Effector memory CD4-positive, alpha-beta T cell (primary cell): ENCODE measurements around the gene BAD.
A peak's percentile ranks its signal among the peaks of the same experiment; 100 is the strongest.

Experiments used
- DNase-seq, 3 donors: peaks; one replicate each; pipeline ENCODE4 v3.0.0-alpha.2; 2020
- H3K27ac ChIP-seq: 2 replicates; pipeline ENCODE4 v1.7.0; 2013; ENCODE audit warnings: mild to moderate bottlenecking, low read length, moderate library complexity; ENCODE audit not compliant: insufficient read depth, poor library complexity, severe bottlenecking
- H3K27me3 ChIP-seq: replicated peaks from 2 replicates; pipeline ENCODE4 v1.7.0; 2013; ENCODE audit warnings: mild to moderate bottlenecking, low read length; ENCODE audit not compliant: insufficient read depth, control insufficient read depth, poor library complexity, severe bottlenecking
- H3K36me3 ChIP-seq: 2 replicates; pipeline ENCODE4 v1.7.0; 2013; ENCODE audit warnings: mild to moderate bottlenecking, low read length, moderate library complexity; ENCODE audit not compliant: control insufficient read depth, insufficient read depth
- H3K4me1 ChIP-seq: 2 replicates; pipeline ENCODE4 v1.7.0; 2013; ENCODE audit warnings: low read length, mild to moderate bottlenecking; ENCODE audit not compliant: control insufficient read depth, insufficient read depth, poor library complexity, severe bottlenecking
- H3K4me3 ChIP-seq: 2 replicates; pipeline ENCODE4 v1.7.0; 2013; ENCODE audit warnings: low read length, low read depth, mild to moderate bottlenecking; ENCODE audit not compliant: insufficient read depth, poor library complexity, severe bottlenecking
- H3K9me3 ChIP-seq: 2 replicates; pipeline ENCODE4 v1.7.0; 2013; ENCODE audit warnings: mild to moderate bottlenecking, low read length, moderate library complexity; ENCODE audit not compliant: control insufficient read depth

The BAD gene

DNA sequence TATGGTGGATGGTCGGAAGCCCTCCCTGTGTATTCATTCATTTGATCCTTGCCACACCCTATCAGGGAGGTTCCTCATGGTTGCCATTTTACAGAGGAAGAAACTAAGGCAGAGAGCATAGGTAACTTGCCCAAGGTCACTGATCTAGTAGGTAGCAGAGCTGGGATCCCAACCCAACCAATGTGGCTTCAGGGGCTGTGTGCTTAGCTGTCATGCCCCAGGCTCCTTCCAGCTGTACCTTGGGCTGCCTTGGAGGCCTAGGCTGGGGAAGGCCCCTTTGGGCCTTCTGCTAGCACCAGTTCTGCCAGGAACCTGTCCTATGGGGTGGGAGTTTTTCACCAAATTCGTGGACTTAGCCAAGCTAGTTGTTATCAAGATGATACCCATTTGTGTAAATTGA is 8.6 kb downstream of the BAD start:
- no peak overlapping the region for H3K27ac ChIP-seq
- no peak for DNase-seq
- peaks cover 4% of the 10 kb centered on the region for H3K36me3 ChIP-seq
- peaks cover 5% of the 10 kb centered on the region for H3K4me1 ChIP-seq
- H3K27me3 ChIP-seq, result no peaks in the 10 kb centered on the region
- no peaks in the 10 kb centered on the region for H3K9me3 ChIP-seq
- no peak overlapping the region for H3K4me3 ChIP-seq

DNA sequence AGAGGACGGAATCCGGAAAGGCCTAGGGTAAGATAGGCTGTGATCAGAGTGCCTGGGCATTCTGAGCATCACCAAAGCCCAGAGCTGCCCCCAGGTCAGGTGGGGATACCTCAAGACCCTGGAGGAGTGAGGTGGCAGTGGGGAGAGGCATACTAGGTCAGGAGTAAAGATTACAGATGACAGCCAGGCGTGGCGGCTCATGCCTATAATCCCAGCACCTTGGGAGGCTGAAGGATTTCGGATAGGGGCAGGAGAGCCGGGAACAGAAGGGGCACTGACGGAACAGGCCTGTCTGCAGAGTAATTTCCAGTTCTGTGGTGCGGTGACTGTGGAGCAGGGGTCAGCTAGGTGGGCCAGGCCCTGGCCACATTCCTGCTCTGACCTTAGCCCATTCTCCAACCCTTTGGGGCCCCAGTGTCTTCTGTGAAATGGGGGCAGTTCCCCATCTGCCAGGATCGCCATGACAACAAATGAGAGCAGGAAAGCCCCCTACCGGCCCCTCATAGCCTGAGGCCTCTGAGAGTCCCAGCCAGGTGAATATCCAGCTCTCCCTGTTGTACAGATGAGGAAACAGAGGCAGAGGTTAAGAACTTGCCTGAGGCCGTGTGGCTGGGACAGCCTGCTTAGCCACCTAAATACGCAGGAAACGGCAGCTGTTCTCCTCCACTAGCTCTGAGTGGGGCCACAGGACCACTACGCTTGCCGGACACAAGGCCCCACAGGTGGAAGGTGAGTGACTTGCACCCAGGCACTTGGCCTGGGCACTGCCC is 9.2 kb downstream of the BAD start:
- Histone ChIP-seq H3K27ac (no peak overlapping the region), H3K4me1 (peaks cover 5% of the 10 kb centered on the region), H3K9me3 (no peaks in the 10 kb centered on the region), H3K4me3 (no peak overlapping the region), H3K36me3 (peaks cover 4% of the 10 kb centered on the region), H3K27me3 (no peaks in the 10 kb centered on the region)
- DNase-seq, result no peak

DNA sequence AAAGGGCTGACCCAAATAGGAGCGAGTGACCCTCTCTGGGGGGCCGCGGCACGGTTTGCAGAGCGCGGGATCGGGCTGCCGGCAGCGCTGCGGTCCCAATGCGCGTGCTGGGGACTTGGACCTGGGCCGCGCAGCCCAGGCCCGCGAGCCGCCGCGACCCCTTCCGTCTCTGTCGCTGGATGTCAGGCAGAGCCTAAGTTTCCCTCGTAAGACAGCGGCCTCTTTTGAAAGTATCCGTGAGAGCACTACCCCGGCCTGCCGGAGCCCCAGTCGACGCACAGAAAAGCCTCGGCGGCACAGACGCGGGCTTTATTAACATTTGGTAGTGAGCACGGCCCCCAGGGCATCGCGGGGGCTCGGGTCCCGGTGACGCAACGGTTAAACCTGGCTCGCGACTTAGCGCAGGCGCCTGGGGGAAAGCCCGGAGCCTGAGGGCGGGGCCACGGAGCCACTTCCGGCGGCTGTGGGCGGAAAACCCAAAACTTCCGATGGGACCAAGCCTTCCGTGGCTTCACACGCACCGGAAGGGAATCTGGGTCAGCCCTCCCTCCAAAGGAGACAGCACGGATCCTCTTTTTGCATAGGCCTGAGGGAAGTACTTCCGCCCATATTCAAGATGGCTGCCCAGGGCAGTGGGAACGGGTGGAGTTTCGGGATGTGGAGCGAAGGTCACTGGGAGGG is 14.8 kb downstream of the BAD start:
- DNase-seq, result peak; percentile 96 to 97 (median 97)
- peak overlapping the region; percentile 98 for H3K27ac ChIP-seq
- no peaks in the 10 kb centered on the region for H3K27me3 ChIP-seq
- no peaks in the 10 kb centered on the region for H3K36me3 ChIP-seq
- H3K4me1 ChIP-seq, result peaks cover 12% of the 10 kb centered on the region
- peak overlapping the region; percentile 61 for H3K4me3 ChIP-seq
- no peaks in the 10 kb centered on the region for H3K9me3 ChIP-seq

DNA sequence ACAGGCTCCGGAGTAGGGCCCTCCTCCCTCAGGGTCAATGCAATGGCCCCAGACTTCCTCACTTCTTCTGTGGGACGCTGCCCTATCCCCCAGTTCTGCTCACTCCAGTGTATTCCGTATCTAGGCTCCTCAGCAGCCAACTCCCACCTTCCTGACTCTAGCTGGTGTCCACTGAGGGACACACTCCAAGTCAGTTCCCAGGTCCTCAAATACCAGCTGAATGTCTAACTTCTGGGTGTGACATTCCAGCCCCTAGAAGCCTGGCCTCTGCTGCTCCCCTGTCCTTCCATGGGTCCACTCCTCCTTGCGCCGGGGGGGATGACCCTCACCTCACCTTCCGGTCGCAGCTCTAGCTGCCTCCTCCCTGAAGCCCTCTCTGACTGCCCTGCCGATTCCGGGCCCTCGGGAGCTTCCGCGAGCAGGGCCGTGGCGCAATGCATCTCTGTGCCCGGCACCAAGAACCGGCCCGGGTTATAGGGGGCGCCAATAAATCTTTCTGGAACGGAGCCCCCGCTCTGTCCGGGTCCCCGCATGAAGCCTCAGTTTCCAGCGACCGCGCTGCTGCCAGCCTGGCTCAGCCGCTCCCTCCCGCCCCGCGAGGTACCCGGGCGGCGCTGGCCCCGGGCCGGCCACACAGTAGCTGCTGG is 15.4 kb downstream of the BAD start:
- no peaks in the 10 kb centered on the region for H3K9me3 ChIP-seq
- H3K4me1 ChIP-seq, result peaks cover 12% of the 10 kb centered on the region
- H3K27me3 ChIP-seq, result no peaks in the 10 kb centered on the region
- peak overlapping the region; percentile 98 for H3K27ac ChIP-seq
- peaks cover under 1% of the 10 kb centered on the region for H3K36me3 ChIP-seq
- DNase-seq, result no peak
- peak overlapping the region; percentile 61 for H3K4me3 ChIP-seq

DNA sequence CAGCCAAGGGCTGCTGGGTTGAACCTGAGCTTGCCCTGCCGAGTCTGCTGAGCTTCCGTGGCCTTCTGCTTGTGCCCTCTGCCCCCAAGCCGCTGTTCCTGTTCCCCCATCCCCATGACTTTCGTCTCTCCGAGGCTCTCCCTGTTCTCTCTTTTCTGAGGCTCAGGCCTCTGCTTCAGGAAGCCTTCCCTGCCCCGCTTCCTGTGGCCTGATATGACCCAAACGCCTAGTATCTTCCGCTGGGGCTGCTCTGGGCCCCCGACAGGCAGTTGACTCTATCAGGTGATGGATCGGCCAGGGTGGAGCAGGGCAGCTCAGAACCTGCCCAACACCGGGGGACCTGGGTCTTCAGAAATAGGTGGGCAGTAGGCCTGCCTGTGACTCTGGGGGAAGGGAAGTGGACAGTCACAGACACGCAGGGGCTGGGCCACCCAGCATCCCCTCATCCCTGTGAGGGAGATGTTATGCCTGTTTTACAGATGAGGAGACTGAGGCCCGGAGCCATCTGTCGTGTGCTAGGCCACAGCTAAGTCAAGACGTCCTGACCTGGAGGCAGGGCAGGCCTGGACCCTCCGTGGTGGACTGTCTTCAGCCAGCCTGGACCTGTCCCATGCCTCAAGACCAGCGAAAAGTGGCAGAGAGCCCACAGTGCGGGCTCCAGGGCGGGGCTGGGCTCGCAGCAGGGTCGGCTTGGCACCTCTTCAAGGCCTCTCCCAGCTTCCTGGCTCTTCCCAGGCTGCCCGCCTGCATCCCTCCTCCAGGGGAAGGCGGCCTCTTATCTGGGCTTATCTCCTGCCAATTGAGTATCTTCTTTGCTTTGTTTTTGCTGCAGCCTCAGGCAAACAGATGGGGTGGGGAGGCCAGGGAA is 16.2 kb downstream of the BAD start:
- Histone ChIP-seq H3K27me3 (no peaks in the 10 kb centered on the region), H3K4me1 (peaks cover 12% of the 10 kb centered on the region), H3K9me3 (no peaks in the 10 kb centered on the region), H3K4me3 (peak overlapping the region; percentile 61), H3K36me3 (peaks cover 6% of the 10 kb centered on the region), H3K27ac (peak overlapping the region; percentile 98)
- DNase-seq, result no peak

DNA sequence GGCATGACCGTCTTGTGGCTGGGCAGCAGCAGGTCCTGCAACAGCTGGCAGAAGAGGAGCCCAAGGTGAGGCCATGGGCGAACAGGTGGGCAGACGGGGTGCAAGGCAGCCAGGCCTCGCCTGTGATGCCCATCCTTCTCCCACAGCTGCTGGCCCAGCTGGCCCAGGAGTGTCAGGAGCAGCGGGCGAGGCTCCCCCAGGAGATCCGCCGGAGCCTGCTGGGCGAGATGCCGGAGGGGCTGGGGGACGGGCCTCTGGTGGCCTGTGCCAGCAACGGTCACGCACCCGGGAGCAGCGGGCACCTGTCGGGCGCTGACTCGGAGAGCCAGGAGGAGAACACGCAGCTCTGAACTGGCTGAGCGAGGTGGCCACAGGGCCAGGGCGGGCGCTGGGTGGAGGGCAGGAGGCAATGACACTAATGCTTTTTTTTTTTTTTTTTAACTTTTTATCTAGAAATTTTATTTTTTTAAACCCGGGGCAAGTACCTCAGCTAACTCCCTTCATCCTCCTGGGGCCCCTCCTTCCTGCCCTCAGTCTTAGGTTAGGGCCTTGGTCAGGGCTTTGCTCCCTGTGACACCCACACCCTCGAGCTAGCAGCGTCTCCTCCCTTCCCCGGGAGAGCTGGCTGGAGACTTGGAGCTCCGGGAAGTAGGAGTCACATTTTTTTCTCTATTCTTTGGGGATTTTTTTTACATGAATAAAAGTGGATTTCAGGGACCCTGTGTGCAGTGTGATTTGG is 17.1 kb downstream of the BAD start:
- DNase-seq, result no peak
- Histone ChIP-seq H3K9me3 (no peaks in the 10 kb centered on the region), H3K4me1 (peaks cover 12% of the 10 kb centered on the region), H3K27me3 (no peaks in the 10 kb centered on the region), H3K4me3 (no peak overlapping the region), H3K27ac (no peak overlapping the region), H3K36me3 (peaks cover 6% of the 10 kb centered on the region)

DNA sequence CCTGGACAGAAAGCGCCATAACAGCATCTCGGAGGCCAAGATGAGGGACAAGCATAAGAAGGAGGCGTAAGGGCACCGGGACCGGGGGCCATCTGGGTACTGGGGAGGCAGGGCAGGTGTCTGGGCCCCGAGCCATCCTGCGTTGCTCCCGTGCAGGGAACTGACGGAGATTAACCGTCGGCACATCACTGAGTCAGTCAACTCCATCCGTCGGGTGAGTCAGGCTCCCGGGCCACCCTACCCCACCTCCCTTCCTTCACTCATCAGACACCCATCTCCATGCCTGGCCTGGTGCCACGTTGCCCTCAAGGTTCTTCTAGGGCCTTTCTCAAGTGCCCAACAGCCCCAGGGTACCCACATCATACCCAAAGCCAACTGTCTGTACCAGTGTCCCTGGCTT is 18.1 kb downstream of the BAD start:
- H3K36me3 ChIP-seq, result peaks cover 6% of the 10 kb centered on the region
- no peak for DNase-seq

DNA sequence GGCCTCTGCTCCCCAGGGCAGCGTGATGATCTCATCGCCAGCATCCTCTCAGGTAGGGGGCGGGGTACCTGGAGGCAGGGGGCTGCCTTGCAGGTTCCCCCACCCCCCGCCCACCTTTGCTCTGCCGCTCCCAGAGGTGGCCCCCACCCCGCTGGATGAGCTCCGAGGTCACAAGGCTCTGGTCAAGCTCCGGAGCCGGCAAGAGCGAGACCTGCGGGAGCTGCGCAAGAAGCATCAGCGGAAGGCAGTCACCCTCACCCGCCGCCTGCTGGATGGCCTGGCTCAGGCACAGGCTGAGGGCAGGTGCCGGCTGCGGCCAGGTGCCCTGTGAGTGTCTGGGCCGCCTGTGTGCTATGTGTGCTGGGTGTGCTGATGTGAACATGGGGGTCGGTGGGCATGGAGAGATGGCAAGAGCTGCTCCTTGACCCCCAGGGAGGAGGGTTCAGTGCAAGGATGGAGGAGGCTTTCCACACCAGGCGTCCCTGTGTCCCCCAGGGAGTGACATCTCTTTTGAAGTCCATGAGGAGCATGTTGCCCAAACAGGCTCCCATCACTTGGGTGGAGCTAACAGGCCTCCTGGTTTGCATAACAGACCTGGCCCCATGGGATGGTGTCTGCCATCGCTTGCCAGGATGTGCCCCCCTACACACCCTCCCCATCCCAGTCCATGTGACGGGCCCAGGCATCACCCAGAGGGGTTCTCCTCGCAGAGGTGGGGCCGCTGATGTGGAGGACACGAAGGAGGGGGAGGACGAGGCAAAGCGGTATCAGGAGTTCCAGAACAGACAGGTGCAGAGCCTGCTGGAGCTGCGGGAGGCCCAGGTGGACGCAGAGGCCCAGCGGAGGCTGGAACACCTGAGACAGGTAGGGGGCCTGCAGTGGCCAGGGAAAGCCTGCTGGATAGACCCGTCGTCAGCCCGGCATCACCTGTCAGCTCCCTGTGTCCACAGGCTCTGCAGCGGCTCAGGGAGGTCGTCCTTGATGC is 19.0 kb downstream of the BAD start:
- peaks cover 6% of the 10 kb centered on the region for H3K36me3 ChIP-seq
- no peak overlapping the region for H3K27ac ChIP-seq
- H3K4me1 ChIP-seq, result peaks cover 8% of the 10 kb centered on the region
- DNase-seq, result no peak
- no peaks in the 10 kb centered on the region for H3K9me3 ChIP-seq
- no peak overlapping the region for H3K4me3 ChIP-seq
- H3K27me3 ChIP-seq, result no peaks in the 10 kb centered on the region

More for the DNA sequence above, 18.1 kb downstream of the BAD start:
- Histone ChIP-seq H3K4me1 (peaks cover 8% of the 10 kb centered on the region), H3K9me3 (no peaks in the 10 kb centered on the region), H3K4me3 (no peak overlapping the region), H3K27ac (no peak overlapping the region), H3K27me3 (no peaks in the 10 kb centered on the region)
